Muscle layer of duodenum (tissue), 2 donors: ENCODE measurements around the gene ZNF20.
"Not testable (repeated sequence)": the region's sequence is repeated elsewhere in the genome, so short reads cannot be mapped to it uniquely, and the experiment has no call there.

Source experiments
- H3K27ac ChIP-seq: one replicate; pipeline ENCODE4 v1.7.0; 2013; ENCODE audit warnings: mild to moderate bottlenecking, low read length
- H3K27me3 ChIP-seq: one replicate; pipeline ENCODE4 v1.7.0; 2013; ENCODE audit warnings: low read depth, mild to moderate bottlenecking, control low read depth, low read length
- H3K36me3 ChIP-seq, 2 donors: one replicate each; pipeline ENCODE4 v1.7.0; 2013; ENCODE audit warnings: low read length in 2 of 2, control low read depth in 1 of 2, mild to moderate bottlenecking in 1 of 2; ENCODE audit not compliant: insufficient read depth in 2 of 2, control insufficient read depth in 1 of 2
- H3K4me1 ChIP-seq, 2 donors: one replicate each; pipeline ENCODE4 v1.7.0; 2013; ENCODE audit warnings: low read length in 2 of 2, mild to moderate bottlenecking in 2 of 2, control low read depth in 1 of 2, moderate library complexity in 1 of 2; ENCODE audit not compliant: insufficient read depth in 2 of 2, control insufficient read depth in 1 of 2
- H3K4me3 ChIP-seq, 2 donors: one replicate each; pipeline ENCODE4 v1.7.0; 2013; ENCODE audit warnings: low read length in 2 of 2, low read depth in 1 of 2, mild to moderate bottlenecking in 1 of 2
- H3K9me3 ChIP-seq, 2 donors: one replicate each; pipeline ENCODE4 v1.7.0; 2013; ENCODE audit warnings: low read length in 2 of 2, control low read depth in 1 of 2, mild to moderate bottlenecking in 1 of 2; ENCODE audit not compliant: control insufficient read depth in 1 of 2
- donor health status: healthy.

ZNF20 gene

DNA sequence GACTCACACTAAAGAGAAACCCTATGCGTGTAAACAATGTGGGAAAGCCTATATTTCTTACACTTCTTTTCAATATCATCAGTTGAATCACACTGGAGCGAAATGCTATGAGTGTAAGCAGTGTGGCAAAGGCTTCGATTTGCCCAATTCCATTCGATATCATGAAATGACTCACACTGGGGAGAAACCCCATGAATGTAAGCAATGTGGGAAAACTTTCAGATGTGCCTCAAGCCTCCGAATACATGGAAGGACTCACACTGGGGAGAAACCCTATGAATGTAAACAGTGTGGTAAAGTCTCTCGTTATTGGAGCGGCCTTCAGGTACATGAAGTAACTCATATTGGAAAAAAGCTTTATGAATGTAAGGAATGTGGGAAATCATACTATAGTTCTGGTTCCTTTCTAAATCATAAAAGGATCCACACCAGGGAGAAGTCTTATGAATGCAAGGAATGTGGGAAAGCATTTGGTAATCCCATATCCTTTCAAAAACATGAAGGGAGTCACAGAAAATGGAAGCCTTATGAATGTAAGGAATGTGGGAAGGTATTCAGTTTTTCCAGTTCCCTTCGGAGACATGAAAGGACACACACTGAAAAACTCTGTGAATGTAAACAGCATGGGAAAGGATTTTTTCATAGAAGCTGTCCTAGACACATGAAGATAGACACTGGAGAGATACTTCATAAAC lies 28.1 kb downstream of the ZNF20 start:
- Histone ChIP-seq H3K36me3 (peaks cover 19 to 38% of the 10 kb centered on the region in 2 donors), H3K27me3 (no peaks in the 10 kb centered on the region), H3K4me1 (no peaks in the 10 kb centered on the region), H3K27ac (no peak overlapping the region), H3K9me3 (peaks cover 6 to 18% of the 10 kb centered on the region in 2 donors), H3K4me3 (peak overlapping the region in 1 of 2 donors; percentile 10)

DNA sequence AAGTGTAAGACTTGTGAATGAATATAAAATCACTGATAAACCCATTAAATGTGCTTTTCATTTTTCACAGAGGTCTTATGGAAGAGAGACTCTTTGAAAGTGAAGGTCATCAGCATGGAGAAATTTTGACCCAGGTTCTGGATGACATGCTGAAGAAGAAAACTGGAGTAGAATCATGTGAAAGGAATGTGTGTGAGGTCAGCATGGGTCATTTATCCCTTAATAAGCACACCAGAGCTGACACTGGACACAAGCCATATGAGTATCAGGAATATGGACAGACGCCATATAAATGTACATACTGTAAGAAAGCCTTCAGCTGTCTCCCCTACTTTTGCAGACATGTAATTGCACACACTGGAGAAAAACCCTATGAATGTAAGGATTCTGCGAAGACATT lies 29.0 kb downstream of the ZNF20 start:
- Histone ChIP-seq H3K4me3 (peak overlapping the region in 1 of 2 donors; percentile 10), H3K4me1 (no peaks in the 10 kb centered on the region), H3K36me3 (peaks cover 19 to 38% of the 10 kb centered on the region in 2 donors), H3K9me3 (peaks cover 6 to 18% of the 10 kb centered on the region in 2 donors), H3K27me3 (no peaks in the 10 kb centered on the region), H3K27ac (no peak overlapping the region)

DNA sequence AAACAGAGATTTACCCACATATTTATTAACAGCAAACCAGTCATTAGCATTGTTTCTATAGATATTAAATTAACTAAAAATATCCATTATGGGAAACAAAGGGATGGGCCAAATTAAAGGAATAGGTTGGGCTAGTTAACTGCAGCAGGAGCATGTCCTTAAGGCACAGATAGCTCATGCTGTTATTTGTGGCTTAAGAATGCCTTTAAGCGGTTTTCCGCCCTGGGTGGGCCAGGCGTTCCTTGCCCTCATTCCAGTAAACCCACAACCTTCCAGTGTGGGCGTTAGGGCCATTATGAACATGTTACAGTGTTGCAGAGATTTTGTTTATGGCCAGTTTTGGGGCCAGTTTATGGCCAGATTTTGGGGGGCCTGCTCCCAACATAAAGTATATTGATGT lies 36.2 kb downstream of the ZNF20 start:
- not testable (repeated sequence) for H3K9me3 ChIP-seq, H3K4me1 ChIP-seq, H3K36me3 ChIP-seq, H3K27ac ChIP-seq, H3K27me3 ChIP-seq, H3K4me3 ChIP-seq

DNA sequence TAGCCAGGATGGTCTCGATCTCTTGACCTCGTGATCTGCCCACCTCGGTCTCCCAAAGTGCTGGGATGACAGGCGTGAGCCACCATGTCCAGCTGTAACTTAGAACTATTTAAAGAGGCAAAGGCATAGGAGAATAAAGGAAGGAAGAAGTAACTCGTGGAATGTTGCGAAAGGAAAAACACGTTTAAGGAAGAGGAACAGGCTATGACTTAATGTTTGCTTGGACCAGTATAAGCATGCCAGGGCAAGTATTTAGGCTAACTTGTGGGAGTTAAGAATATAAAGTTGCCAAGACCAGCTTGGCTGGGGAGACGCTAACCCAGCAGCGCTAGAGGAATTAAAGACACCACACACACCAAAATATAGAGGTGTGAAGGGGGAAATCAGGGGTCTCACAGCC lies 42.1 kb downstream of the ZNF20 start:
- H3K4me3 ChIP-seq, result no peak overlapping the region
- H3K4me1 ChIP-seq, result no peaks in the 10 kb centered on the region
- H3K27me3 ChIP-seq, result no peaks in the 10 kb centered on the region
- no peak overlapping the region for H3K27ac ChIP-seq
- no peaks in the 10 kb centered on the region for H3K9me3 ChIP-seq
- no peaks in the 10 kb centered on the region for H3K36me3 ChIP-seq

DNA sequence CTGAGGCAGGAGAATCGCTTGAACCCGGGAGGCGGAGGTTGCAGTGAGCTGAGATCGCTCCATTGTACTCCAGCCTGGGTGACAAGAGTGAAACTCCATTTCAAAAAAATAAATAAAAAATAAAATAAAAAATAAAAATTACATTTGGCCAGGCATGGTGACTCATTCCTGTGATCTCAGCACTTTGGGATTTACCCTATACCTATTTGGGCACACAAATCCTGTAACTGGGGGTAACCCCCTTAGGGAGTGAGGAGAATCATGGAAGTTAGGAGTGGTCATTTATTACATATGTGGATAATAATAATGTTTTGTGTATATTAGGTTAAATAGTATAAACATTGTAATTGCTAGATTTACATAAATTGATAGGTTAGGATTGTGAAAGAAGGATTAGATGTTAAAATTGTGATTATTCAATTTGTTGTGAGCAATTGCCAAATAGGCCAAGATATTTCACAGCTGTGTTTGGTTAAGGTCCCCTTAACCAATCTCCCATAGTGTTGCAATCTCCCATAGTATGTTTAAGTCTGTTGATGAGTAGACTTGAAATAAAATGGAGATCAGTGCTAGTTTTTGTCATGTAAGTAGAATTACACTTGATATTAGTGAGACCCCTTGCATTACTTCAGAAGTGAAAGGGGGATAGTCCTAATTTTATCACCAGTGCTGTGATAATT lies 44.9 kb downstream of the ZNF20 start:
- Histone ChIP-seq H3K4me3 (no peak overlapping the region), H3K9me3 (no peaks in the 10 kb centered on the region), H3K4me1 (peaks cover 0 to 7% of the 10 kb centered on the region in 2 donors), H3K27ac (no peak overlapping the region), H3K27me3 (no peaks in the 10 kb centered on the region), H3K36me3 (no peaks in the 10 kb centered on the region)

DNA sequence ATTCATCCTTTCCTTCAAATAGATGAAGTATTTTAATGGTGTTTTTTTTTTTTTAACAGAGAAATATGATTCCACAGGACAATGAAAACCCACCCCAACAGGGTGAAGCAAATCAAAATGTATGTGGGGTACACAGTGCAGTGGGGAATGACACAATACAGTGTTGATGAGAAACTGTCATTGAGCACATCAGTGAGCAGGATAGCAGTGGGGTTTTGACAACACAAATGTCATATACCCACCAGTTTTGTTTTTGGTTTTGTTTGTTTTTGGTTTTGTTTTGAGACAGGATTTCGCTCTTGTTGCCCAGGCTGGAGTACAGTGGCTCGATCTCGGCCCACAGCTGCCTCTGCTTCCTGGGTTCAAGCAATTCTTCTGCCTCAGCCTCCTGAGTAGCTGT lies 46.4 kb downstream of the ZNF20 start:
- Histone ChIP-seq H3K4me1 (peaks cover 0 to 7% of the 10 kb centered on the region in 2 donors), H3K9me3 (no peaks in the 10 kb centered on the region), H3K36me3 (no peaks in the 10 kb centered on the region), H3K4me3 (no peak overlapping the region), H3K27me3 (no peaks in the 10 kb centered on the region), H3K27ac (no peak overlapping the region)

DNA sequence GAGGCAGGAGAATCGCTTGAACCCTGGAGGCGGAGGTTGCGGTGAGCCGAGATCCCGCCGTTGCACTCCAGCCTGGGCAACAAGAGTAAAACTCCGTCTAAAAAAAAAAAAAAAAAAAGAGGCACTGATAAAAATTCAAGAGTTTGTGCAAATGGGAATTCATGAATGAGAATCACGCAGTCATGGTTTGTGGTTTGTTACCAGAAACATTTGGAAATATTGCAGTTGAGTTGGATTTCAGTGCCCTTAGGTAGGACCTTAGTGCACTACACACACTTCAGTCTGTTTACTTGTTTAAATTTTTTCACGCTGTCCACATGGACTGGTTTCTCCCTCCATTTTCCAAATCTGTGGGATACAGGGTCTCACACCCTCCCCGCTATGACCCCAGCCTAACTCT lies 47.2 kb downstream of the ZNF20 start:
- Histone ChIP-seq H3K36me3 (no peaks in the 10 kb centered on the region), H3K27me3 (no peaks in the 10 kb centered on the region), H3K4me3 (peak overlapping the region; percentile 70 to 84), H3K4me1 (peaks cover 0 to 7% of the 10 kb centered on the region in 2 donors), H3K9me3 (no peaks in the 10 kb centered on the region), H3K27ac (no peak overlapping the region)

DNA sequence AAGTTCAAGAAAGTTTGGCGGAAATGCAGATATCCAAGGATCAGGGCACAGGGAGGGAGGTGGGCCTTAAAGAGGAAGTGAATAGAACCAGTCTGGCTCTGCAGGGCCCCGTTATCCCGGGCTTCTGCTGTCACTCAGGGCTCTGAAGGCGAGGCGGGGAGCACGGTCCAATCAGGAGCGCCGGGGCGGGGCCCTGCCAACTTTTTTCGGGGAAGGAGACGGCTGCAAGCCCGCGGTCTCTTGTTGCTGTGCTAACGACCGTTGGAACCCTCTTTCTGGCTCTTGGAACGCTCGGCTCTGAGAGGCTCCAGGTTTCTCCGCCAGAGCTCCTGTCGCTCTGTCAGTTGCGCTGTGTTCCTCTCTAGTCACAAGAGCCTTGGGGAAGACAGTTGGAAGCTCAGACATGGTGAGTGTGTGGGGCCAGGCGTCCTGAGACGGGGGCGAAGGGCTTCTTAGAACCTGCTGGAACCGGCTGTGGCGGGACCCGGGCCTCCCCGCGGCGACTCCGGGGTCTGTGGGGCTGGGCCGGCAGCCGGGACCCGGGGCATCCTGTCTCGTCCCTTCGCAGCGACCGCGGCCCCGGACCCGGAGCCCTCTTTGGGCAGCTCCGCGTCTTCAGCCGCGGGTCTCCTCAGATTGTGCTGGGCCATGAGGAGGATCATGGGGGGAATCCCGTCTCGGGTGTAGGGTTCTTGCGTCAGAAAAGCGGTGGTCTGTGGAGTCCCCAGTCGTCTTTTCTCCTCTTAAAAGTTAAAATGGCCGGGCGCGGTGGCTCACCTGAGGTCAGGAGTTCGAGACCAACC lies 47.9 kb downstream of the ZNF20 start:
- H3K27me3 ChIP-seq, result no peaks in the 10 kb centered on the region
- H3K9me3 ChIP-seq, result no peaks in the 10 kb centered on the region
- peak overlapping the region; percentile 70 to 84 for H3K4me3 ChIP-seq
- H3K36me3 ChIP-seq, result no peaks in the 10 kb centered on the region
- peaks cover 0 to 7% of the 10 kb centered on the region in 2 donors for H3K4me1 ChIP-seq
- no peak overlapping the region for H3K27ac ChIP-seq

DNA sequence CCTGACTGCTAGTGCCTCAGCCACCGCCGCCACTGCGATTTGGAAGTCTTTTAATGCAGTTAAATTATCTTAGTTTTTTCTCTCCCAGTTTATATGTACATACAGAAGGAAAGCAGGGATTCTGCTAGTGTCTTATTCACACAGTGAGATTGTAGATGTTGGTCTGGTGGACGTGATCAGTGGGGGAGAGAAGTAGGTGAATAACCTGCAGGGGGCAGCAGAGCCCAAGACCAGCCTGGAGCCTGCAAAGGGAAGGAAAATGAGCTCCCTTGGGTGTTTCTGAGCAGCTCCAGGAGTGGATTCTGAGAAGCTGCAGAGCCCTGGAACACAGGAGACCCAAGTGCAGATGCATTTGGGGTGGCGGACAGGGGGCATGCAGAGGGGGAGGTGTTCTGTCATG lies 49.3 kb downstream of the ZNF20 start:
- Histone ChIP-seq H3K4me3 (no peak overlapping the region), H3K36me3 (no peaks in the 10 kb centered on the region), H3K27ac (no peak overlapping the region), H3K4me1 (peaks cover 0 to 7% of the 10 kb centered on the region in 2 donors), H3K9me3 (no peaks in the 10 kb centered on the region), H3K27me3 (no peaks in the 10 kb centered on the region)

DNA sequence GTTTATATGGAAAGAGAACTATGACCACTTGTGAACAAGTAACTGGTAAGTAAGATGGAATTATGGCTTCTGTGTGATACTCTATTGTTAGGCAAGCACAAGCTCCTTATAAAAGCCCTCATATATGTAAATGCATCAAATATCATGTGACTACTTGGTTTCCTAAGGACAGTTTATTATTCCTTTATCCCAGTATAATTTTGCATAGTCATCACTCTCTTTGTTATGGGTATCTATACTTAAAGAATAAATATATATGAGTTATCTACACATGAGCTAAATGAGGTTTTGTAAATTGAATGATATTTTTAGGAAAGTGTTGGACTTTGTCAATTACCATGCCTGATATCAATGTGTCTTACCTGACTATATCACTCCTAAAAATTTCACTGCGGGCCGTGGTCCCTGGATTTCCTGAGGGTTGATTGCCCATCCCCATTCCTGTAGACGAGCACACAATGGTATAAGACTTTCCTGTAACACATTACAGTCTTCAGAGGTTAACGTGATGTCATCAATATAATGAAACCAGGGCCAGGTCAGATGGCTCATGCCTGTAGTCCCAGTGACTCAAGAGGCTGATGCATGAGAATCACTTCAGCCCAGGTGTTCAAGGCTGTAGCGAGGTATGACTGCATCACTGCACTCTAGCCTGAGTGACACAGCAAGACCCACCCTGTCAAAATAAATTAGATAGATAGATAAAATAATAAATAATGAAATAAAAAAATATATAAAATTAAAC lies 54.9 kb downstream of the ZNF20 start:
- Histone ChIP-seq H3K36me3 (peaks cover 0 to 4% of the 10 kb centered on the region in 2 donors), H3K4me1 (no peaks in the 10 kb centered on the region), H3K4me3 (no peak overlapping the region), H3K27ac (no peak overlapping the region), H3K9me3 (peaks cover 0 to 26% of the 10 kb centered on the region in 2 donors), H3K27me3 (no peaks in the 10 kb centered on the region)

DNA sequence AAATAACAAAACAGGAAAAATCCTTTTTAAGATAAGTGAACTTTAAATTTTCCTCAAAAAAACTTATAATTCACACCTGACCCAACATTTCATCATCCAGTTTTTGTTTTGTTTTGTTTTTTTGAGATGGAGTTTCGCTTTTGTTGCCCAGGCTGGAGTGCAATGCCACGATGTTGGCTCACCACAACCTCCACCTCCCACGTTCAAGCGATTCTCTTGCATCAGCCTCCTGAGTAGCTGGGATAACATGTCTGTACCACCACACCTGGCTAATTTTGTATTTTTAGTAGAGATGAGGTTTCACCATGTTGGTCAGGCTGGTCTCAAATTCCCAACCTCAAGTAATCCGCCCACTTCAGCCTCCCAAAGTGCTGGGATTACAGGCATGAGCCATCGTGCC lies 56.8 kb downstream of the ZNF20 start:
- Histone ChIP-seq H3K9me3 (peaks cover 1 to 44% of the 10 kb centered on the region in 2 donors), H3K4me3 (peak overlapping the region in 1 of 2 donors; percentile 24), H3K36me3 (peaks cover 0 to 11% of the 10 kb centered on the region in 2 donors)
- H3K4me1 ChIP-seq, H3K27ac ChIP-seq, H3K27me3 ChIP-seq: not testable (repeated sequence)
